K562 (cell line): ENCODE measurements around the gene PPP1R12B. TPM values are rescaled to one million over a fixed set of nuclear protein-coding genes. Genes with fewer than 3 reads are reported as not detected.
A peak's percentile ranks its signal among the peaks of the same experiment; 100 is the strongest.

Experiments
- ATAC-seq: fragments of 200-7000 bp; cut with Tn5 transposase; 3 replicates; pipeline ENCODE4 v1.9.1; 2020; ENCODE audit warnings: moderate library complexity
- BruUV-seq: library from RNA; stranded (reverse); fragments of 400-500 nt; replicated peaks from 2 replicates; lab custom pipeline; 2021; lab: Mats Ljungman, UMichigan
- CTCF ChIA-PET: fragments of 300-600 bp; formaldehyde crosslinking; extraction: SDS; loops from one replicate; lab custom pipeline; 2021; ENCODE audit warnings: low intra/inter-chr PET ratio; lab: Yijun Ruan, JAX
- POLR2A ChIA-PET: fragments of 300-600, 350-650 bp; sonication (Branson Sonifier 250); formaldehyde crosslinking; extraction: SDS; loops from one replicate; lab custom pipeline; 2021; ENCODE audit warnings: antibody characterized with exemption, inconsistent platforms; lab: Yijun Ruan, JAX
- DNase-seq, 4 experiments: peaks; one replicate each; pipeline versions ENCODE4 v3.0.0 to v3.0.0-alpha.2; 2011 to 2018; ENCODE audit warnings: low spot score in 3 of 4, mixed read lengths in 3 of 4; ENCODE audit errors: extremely low read depth in 1 of 4
- FAIRE-seq: peaks from 2 replicates; lab custom pipeline; 2011; peaks lifted over from hg19 to GRCh38; lab: Jason Lieb, UNC
- H2AFZ ChIP-seq: 2 replicates; pipeline ENCODE4 v1.6.0; 2011; ENCODE audit warnings: low read depth, low read length, control low read depth, inconsistent platforms
- H3K27ac ChIP-seq: fragments of 200-600 bp; 3 replicates; pipeline ENCODE4 v1.8.0; 2011; ENCODE audit warnings: low read depth, mild to moderate bottlenecking, control low read depth, inconsistent platforms, low read length, moderate library complexity, mixed read lengths; ENCODE audit errors: extremely low read depth
- H3K27me3 ChIP-seq, 2 experiments: fragments of 300-600 bp in 1 of 2; 2 replicates in 1 of 2; 3 replicates in 1 of 2; pipeline versions ENCODE4 v1.6.0 to v1.8.0; 2011; ENCODE audit warnings: inconsistent platforms in 2 of 2, low read length in 2 of 2, mild to moderate bottlenecking in 1 of 2, mixed read lengths in 1 of 2, moderate library complexity in 1 of 2; ENCODE audit not compliant: control insufficient read depth in 2 of 2, insufficient read depth in 2 of 2
- H3K36me3 ChIP-seq: fragments of 300-600 bp; 3 replicates; pipeline ENCODE4 v1.8.0; 2011; ENCODE audit warnings: mild to moderate bottlenecking, low read length, inconsistent platforms; ENCODE audit not compliant: control insufficient read depth, insufficient read depth
- H3K4me1 ChIP-seq, 2 experiments: fragments of 200-600 bp in 1 of 2; replicated peaks in 1 of 2; 2 replicates in 1 of 2; 3 replicates in 1 of 2; pipeline versions ENCODE4 v1.5.1 to v1.8.0; 2011; ENCODE audit warnings: inconsistent platforms in 2 of 2, low read length in 2 of 2, mild to moderate bottlenecking in 1 of 2, mixed read lengths in 1 of 2, moderate library complexity in 1 of 2; ENCODE audit not compliant: control insufficient read depth in 2 of 2, insufficient read depth in 2 of 2
- H3K4me2 ChIP-seq: 2 replicates; pipeline ENCODE4 v1.6.1; 2011; ENCODE audit warnings: low read length, control low read depth, inconsistent platforms, mixed read lengths; ENCODE audit not compliant: insufficient read depth
- H3K4me3 ChIP-seq: fragments of 200-600 bp; sonication (generic), shearing (Covaris generic); 2 replicates; pipeline ENCODE4 v1.5.1; 2016; ENCODE audit warnings: control low read depth, inconsistent platforms
- H3K79me2 ChIP-seq: fragments of 200-600 bp; 3 replicates; pipeline ENCODE4 v1.8.0; 2011; ENCODE audit warnings: low read length, inconsistent platforms; ENCODE audit not compliant: control insufficient read depth, insufficient read depth
- H3K9ac ChIP-seq, 2 experiments: 2 replicates each; pipeline versions ENCODE4 v1.6.0 to v1.6.1; 2011; ENCODE audit warnings: low read depth in 2 of 2, low read length in 2 of 2, control low read depth in 1 of 2, inconsistent platforms in 1 of 2, mild to moderate bottlenecking in 1 of 2, mixed read lengths in 1 of 2; ENCODE audit not compliant: insufficient read depth in 1 of 2
- H3K9me1 ChIP-seq: one replicate; pipeline ENCODE4 v1.6.0; 2011; ENCODE audit warnings: inconsistent platforms, mild to moderate bottlenecking, low read length, moderate library complexity; ENCODE audit not compliant: control insufficient read depth, insufficient read depth
- H3K9me3 ChIP-seq: replicated peaks from 2 replicates; pipeline ENCODE4 v1.5.1; 2011; ENCODE audit warnings: low read depth, low read length, inconsistent platforms; ENCODE audit not compliant: control insufficient read depth, insufficient read depth
- H4K20me1 ChIP-seq: replicated peaks from 2 replicates; pipeline ENCODE4 v1.6.1; 2011; ENCODE audit warnings: low read length, inconsistent platforms, mixed read lengths; ENCODE audit not compliant: control insufficient read depth, insufficient read depth
- POLR2AphosphoS2 ChIP-seq: IDR thresholded peaks from 2 replicates; pipeline ENCODE4 v1.6.1; 2012; ENCODE audit warnings: low read length, improper control_type of control experiment
- SMARCA5 ChIP-seq: fragments of 450-650 bp; IDR thresholded peaks from 2 replicates; pipeline ENCODE4 v1.6.1; 2016
- SMC3 ChIP-seq: conservative IDR thresholded peaks from 2 replicates; pipeline ENCODE4 v1.6.1; 2011; ENCODE audit warnings: low read depth, low read length, improper control_type of control experiment; ENCODE audit not compliant: insufficient read depth
- ZNF212 ChIP-seq: fragments of 450-650 bp; formaldehyde crosslinking; IDR thresholded peaks from 2 replicates; pipeline ENCODE4 v1.4.0; 2020; ENCODE audit warnings: mild to moderate bottlenecking
- ZNF217 ChIP-seq: sonication (generic); formaldehyde crosslinking; IDR thresholded peaks from 2 replicates; pipeline ENCODE4 v1.8.0; 2022; ENCODE audit warnings: mild to moderate bottlenecking, missing genetic modification reagents
- WGBS: fragments of 100-300 bp; shearing (Covaris generic); methylation state at CpG from one replicate; pipeline ENCODE4 v1.1.6; 2016; ENCODE audit warnings: low coverage, mixed read lengths; ENCODE audit not compliant: insufficient coverage; ENCODE audit errors: missing lambda C conversion rate; 5-methylcytosine and 5-hydroxymethylcytosine counted together
- in situ Hi-C: fragments of 300-500 bp; cut with MboI; formaldehyde crosslinking; loops from 4 replicates; pipeline ENCODE4 v1.15.0; 2018; ENCODE audit warnings: inconsistent platforms, mixed read lengths
- intact Hi-C: fragments of 100-400 bp; cut with micrococcal nuclease; formaldehyde crosslinking; loops from 2 replicates; pipeline ENCODE4 v1.14.2; 2022
- polyA plus RNA-seq, 8 experiments: library from polyadenylated mRNA; depleted of rRNA in 4 of 8; stranded (reverse) in 5 of 8; unstranded in 3 of 8; fragments of >200 nt; fragmentation: Nextera tagmentation in 2 of 8; fragmentation: Illumina TruSeq in 1 of 8; extraction: Ambion mirVana in 2 of 8; extraction: Trizol in 1 of 8; gene quantifications; 2 replicates each; pipeline versions ENCODE4 v1.2.1 to v1.2.3, GENCODE V29; 2011 to 2014; ENCODE audit warnings: inconsistent platforms in 1 of 8, missing spikeins in 1 of 8
- total RNA-seq, 7 experiments: library from RNA; depleted of rRNA in 6 of 7; stranded (reverse); fragments of >200 nt in 6 of 7; fragmentation: Illumina TruSeq in 2 of 7; extraction: Trizol in 2 of 7; gene quantifications; 2 replicates each; pipeline versions ENCODE4 v1.2.1 to v1.2.3, GENCODE V29; 2011 to 2021; ENCODE audit warnings: low replicate concordance in 1 of 7
- TF ChIP-seq, protein P1 (sequence below), 3 experiments: IDR thresholded peaks in 2 of 3; conservative IDR thresholded peaks in 1 of 3; 2 replicates each; pipeline ENCODE4 v1.5.1; 2011 to 2012; ENCODE audit warnings: low read length in 3 of 3, mild to moderate bottlenecking in 3 of 3, control low read depth in 2 of 3, improper control_type of control experiment in 1 of 3, inconsistent platforms in 1 of 3, low read depth in 1 of 3, mixed read lengths in 1 of 3, moderate library complexity in 1 of 3; ENCODE audit not compliant: insufficient read depth in 2 of 3
- TF ChIP-seq, protein P2 (sequence below): IDR thresholded peaks from 2 replicates; pipeline ENCODE4 v1.6.1; 2012; ENCODE audit warnings: low read depth, low read length, improper control_type of control experiment, borderline replicate concordance

Gene PPP1R12B
- total and polyA plus RNA-seq, 9 of the 15 experiments (the other 6 are each of a cell fraction or from before 2014, with no cell fraction given), result 0.73 to 16.9 (median 13.6) TPM

DNA sequence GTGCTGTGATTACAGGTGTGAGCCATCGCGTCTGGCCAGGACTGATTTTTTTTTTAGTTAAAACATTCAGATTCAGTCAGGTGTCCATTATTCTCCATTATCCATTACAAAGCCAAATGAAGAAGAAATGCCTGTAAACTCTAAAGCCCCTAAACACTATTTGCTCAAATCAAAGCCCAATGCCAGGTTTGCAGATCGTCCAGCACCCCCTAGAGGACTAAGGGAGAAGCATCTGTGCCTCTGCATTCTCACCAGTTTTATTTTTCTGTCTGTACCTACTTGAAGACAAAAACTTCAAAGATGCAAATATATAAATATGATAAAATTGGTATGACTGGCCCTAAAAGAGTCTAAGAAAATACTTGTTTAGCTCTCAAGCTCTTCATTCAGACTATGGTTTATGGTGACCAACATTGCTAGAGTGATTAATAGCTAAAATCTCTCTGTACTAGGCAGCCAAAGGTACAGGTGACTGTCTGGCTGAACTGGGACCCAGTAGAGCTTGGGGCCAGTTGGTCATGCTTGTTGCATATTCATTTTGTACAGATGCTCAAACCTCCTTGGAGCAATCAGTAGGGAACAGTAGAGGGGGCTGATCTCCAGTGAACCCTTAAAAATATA, 223.3 kb downstream of the PPP1R12B start (continued):
- TF ChIP-seq, protein P1, sequence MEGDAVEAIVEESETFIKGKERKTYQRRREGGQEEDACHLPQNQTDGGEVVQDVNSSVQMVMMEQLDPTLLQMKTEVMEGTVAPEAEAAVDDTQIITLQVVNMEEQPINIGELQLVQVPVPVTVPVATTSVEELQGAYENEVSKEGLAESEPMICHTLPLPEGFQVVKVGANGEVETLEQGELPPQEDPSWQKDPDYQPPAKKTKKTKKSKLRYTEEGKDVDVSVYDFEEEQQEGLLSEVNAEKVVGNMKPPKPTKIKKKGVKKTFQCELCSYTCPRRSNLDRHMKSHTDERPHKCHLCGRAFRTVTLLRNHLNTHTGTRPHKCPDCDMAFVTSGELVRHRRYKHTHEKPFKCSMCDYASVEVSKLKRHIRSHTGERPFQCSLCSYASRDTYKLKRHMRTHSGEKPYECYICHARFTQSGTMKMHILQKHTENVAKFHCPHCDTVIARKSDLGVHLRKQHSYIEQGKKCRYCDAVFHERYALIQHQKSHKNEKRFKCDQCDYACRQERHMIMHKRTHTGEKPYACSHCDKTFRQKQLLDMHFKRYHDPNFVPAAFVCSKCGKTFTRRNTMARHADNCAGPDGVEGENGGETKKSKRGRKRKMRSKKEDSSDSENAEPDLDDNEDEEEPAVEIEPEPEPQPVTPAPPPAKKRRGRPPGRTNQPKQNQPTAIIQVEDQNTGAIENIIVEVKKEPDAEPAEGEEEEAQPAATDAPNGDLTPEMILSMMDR (IDR thresholded peaks at IDR 0.05 in 2 of 3, conservative IDR thresholded peaks at IDR 0.05 in 1 of 3; ENCODE audit: insufficient read depth in 2 of 3, low read depth in 1 of 3, low read length in 3 of 3), result peak; percentile 87 to 96 (median 90)
- TF ChIP-seq SMC3, result peak; percentile 83
- TF ChIP-seq, protein P2, sequence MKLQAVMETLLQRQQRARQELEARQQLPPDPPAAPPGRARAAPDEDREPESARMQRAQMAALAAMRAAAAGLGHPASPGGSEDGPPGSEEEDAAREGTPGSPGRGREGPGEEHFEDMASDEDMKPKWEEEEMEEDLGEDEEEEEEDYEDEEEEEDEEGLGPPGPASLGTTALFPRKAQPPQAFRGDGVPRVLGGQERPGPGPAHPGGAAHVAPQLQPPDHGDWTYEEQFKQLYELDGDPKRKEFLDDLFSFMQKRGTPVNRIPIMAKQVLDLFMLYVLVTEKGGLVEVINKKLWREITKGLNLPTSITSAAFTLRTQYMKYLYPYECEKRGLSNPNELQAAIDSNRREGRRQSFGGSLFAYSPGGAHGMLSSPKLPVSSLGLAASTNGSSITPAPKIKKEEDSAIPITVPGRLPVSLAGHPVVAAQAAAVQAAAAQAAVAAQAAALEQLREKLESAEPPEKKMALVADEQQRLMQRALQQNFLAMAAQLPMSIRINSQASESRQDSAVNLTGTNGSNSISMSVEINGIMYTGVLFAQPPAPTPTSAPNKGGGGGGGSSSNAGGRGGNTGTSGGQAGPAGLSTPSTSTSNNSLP, result 0 out of 2 replicates have a peak, but pooled peaks have one; percentile 35

DNA sequence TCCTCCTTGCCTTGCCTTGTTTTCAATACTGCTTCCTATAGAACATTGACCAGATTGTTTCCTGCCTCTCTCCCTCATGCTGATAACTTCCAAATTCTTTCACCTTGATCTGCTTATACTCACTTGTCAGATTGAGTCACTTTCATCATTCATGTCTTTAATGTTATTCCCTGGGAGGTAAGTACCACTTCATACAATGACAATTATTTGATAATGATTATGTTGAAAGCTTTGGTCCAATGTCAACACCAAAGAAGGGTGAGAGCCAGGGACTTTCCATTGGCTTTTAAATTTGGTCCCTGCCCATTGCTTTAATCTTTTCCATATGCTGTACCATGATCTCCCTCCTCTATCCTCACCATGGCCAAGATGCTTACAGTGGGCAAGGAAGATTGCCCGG, 224.4 kb downstream of the PPP1R12B start:
- in situ Hi-C loops, result no loop called here
- Histone ChIP-seq H3K79me2 (no peaks in the 10 kb centered on the region), H3K9me1 (no peaks in the 10 kb centered on the region), H3K36me3 (peaks cover 10% of the 10 kb centered on the region; the same call in 1 of the 3 replicates), H3K9me3 (no peaks in the 10 kb centered on the region), H3K27me3 (no peaks in the 10 kb centered on the region), H3K4me3 (no peak overlapping the region), H3K9ac (no peak overlapping the region), H2AFZ (no peak overlapping the region), H3K27ac (no peak overlapping the region), H3K4me1 (peaks cover 0 to 10% of the 10 kb centered on the region in 2 experiments; a peak in 2 of 5 replicates), H4K20me1 (no peaks in the 10 kb centered on the region), H3K4me2 (no peak overlapping the region)
- intact Hi-C loops, result no loop called here
- ChIA-PET POLR2A (no interaction called here), CTCF (interaction anchor here (1.0 to 1.7 kb wide), 4 partner anchors 28 to 72 kb away, joined by 3 to 22 read pairs (median 4); no protein-coding TSS in a partner anchor)
- ATAC-seq (no peak), DNase-seq (no peak), FAIRE-seq (no peak)
- BruUV-seq, result no TSS peak
- WGBS, result 45% methylated on average over 1 of the region's 1 CpG
- TF ChIP-seq ZNF212 (CRISPR knock-in tag), result no peak
- TF ChIP-seq ZNF217 (CRISPR knock-in tag), result no peak
- TF ChIP-seq SMARCA5, result no peak
- no peak for TF ChIP-seq POLR2AphosphoS2
